HEK293 (cell line): ENCODE measurements around the gene NOS2.

ENCODE experiments used
- CTCF ChIA-PET: fragments of 350-600 bp; formaldehyde crosslinking; extraction: SDS; loops from one replicate; lab custom pipeline; 2021; ENCODE audit warnings: antibody characterized with exemption; lab: Yijun Ruan, JAX
- POLR2A ChIA-PET: fragments of 300-600 bp; formaldehyde crosslinking; extraction: SDS; loops from one replicate; lab custom pipeline; 2020; ENCODE audit warnings: antibody characterized with exemption, inconsistent platforms; lab: Yijun Ruan, JAX
- H3K27ac ChIP-seq: fragments of 200-500 bp; sonication (Bioruptor generic); 2 replicates; pipeline ENCODE4 v1.5.1; 2014; ENCODE audit warnings: low read depth, low read length, control low read depth, inconsistent platforms; ENCODE audit errors: extremely low read depth
- H3K36me3 ChIP-seq, 2 experiments: fragments of 200-500 bp in 1 of 2; sonication (Bioruptor generic) in 1 of 2; 1 replicate in 1 of 2; 2 replicates in 1 of 2; pipeline ENCODE4 v1.5.1; 2014 to 2017; ENCODE audit warnings: inconsistent platforms in 2 of 2, low read length in 2 of 2; ENCODE audit not compliant: control insufficient read depth in 2 of 2, insufficient read depth in 1 of 2
- H3K4me1 ChIP-seq: fragments of 200-500 bp; sonication (Bioruptor generic); 2 replicates; pipeline ENCODE4 v1.5.1; 2014; ENCODE audit warnings: mild to moderate bottlenecking, low read length, inconsistent platforms; ENCODE audit not compliant: control insufficient read depth, insufficient read depth
- H3K4me3 ChIP-seq: 2 replicates; pipeline ENCODE4 v1.5.1; 2011; ENCODE audit warnings: low read depth, mild to moderate bottlenecking, control low read depth, low read length, moderate library complexity
- H3K9me3 ChIP-seq: fragments of 200-500 bp; sonication (Bioruptor generic); 2 replicates; pipeline ENCODE4 v1.5.1; 2014; ENCODE audit warnings: low read depth, low read length, inconsistent platforms; ENCODE audit not compliant: control insufficient read depth, insufficient read depth
- BCL11B ChIP-seq: fragments of 450-650 bp; formaldehyde crosslinking; IDR thresholded peaks from 2 replicates; pipeline ENCODE4 v1.5.1; 2016; ENCODE audit warnings: low read depth, missing biosample characterization, missing genetic modification characterization
- EGR2 ChIP-seq: fragments of 450-650 bp; formaldehyde crosslinking; IDR thresholded peaks from 2 replicates; pipeline ENCODE4 v1.5.1; 2016; ENCODE audit warnings: low read depth, missing biosample characterization, missing genetic modification characterization
- SP2 ChIP-seq: fragments of 450-650 bp; formaldehyde crosslinking; IDR thresholded peaks from 2 replicates; pipeline ENCODE4 v1.5.1; 2016; ENCODE audit warnings: missing biosample characterization, missing genetic modification characterization
- YY1 ChIP-seq: fragments of 450-650 bp; formaldehyde crosslinking; IDR thresholded peaks from 2 replicates; pipeline ENCODE4 v1.5.1; 2018; ENCODE audit warnings: missing biosample characterization, missing genetic modification characterization
- ZBTB10 ChIP-seq: fragments of 450-650 bp; formaldehyde crosslinking; IDR thresholded peaks from 2 replicates; pipeline ENCODE4 v1.5.1; 2016; ENCODE audit warnings: missing biosample characterization, missing genetic modification characterization
- ZFHX2 ChIP-seq: fragments of 450-650 bp; formaldehyde crosslinking; conservative IDR thresholded peaks from 2 replicates; pipeline ENCODE4 v1.5.1; 2016; ENCODE audit warnings: missing biosample characterization, missing genetic modification characterization
- ZFP41 ChIP-seq: fragments of 450-650 bp; formaldehyde crosslinking; IDR thresholded peaks from 2 replicates; pipeline ENCODE4 v1.5.1; 2016; ENCODE audit warnings: missing biosample characterization, missing genetic modification characterization, borderline replicate concordance
- ZNF157 ChIP-seq: fragments of 450-650 bp; formaldehyde crosslinking; IDR thresholded peaks from 2 replicates; pipeline ENCODE4 v1.5.1; 2016; ENCODE audit warnings: missing biosample characterization, missing genetic modification characterization
- ZNF202 ChIP-seq: fragments of 450-650 bp; formaldehyde crosslinking; IDR thresholded peaks from 2 replicates; pipeline ENCODE4 v1.5.1; 2016; ENCODE audit warnings: missing biosample characterization, missing genetic modification characterization, borderline replicate concordance
- ZNF274 ChIP-seq, 2 experiments: fragments of 200-500 bp in 1 of 2; fragments of 450-650 bp in 1 of 2; sonication (Bioruptor generic) in 1 of 2; formaldehyde crosslinking in 1 of 2; IDR thresholded peaks; 2 replicates each; pipeline versions ENCODE4 v1.5.1 to v1.6.1; 2014 to 2016; ENCODE audit warnings: borderline replicate concordance in 1 of 2, inconsistent platforms in 1 of 2, low read length in 1 of 2, missing biosample characterization in 1 of 2, missing genetic modification characterization in 1 of 2
- ZNF311 ChIP-seq: fragments of 450-650 bp; formaldehyde crosslinking; IDR thresholded peaks from 2 replicates; pipeline ENCODE4 v1.5.1; 2017; ENCODE audit warnings: missing biosample characterization, missing genetic modification characterization, borderline replicate concordance
- ZNF398 ChIP-seq: fragments of 450-650 bp; formaldehyde crosslinking; IDR thresholded peaks from 2 replicates; pipeline ENCODE4 v1.5.1; 2017; ENCODE audit warnings: missing biosample characterization, missing genetic modification characterization
- ZNF529 ChIP-seq: fragments of 450-650 bp; formaldehyde crosslinking; IDR thresholded peaks from 2 replicates; pipeline ENCODE4 v1.5.1; 2017; ENCODE audit warnings: missing genetic modification characterization, missing biosample characterization; ENCODE audit not compliant: insufficient replicate concordance
- ZNF558 ChIP-seq: fragments of 450-650 bp; formaldehyde crosslinking; IDR thresholded peaks from 2 replicates; pipeline ENCODE4 v1.5.1; 2016; ENCODE audit warnings: missing biosample characterization, missing genetic modification characterization
- ZNF624 ChIP-seq: fragments of 450-650 bp; formaldehyde crosslinking; IDR thresholded peaks from 2 replicates; pipeline ENCODE4 v1.5.1; 2017; ENCODE audit warnings: missing biosample characterization, missing genetic modification characterization
- ZNF654 ChIP-seq: fragments of 450-650 bp; formaldehyde crosslinking; IDR thresholded peaks from 2 replicates; pipeline ENCODE4 v1.5.1; 2016; ENCODE audit warnings: low read depth, missing biosample characterization, missing genetic modification characterization
- ZNF776 ChIP-seq: fragments of 450-650 bp; formaldehyde crosslinking; IDR thresholded peaks from 2 replicates; pipeline ENCODE4 v1.5.0; 2017; ENCODE audit warnings: missing biosample characterization, missing genetic modification characterization, borderline replicate concordance
- ZNF791 ChIP-seq: fragments of 450-650 bp; formaldehyde crosslinking; IDR thresholded peaks from 2 replicates; pipeline ENCODE4 v1.5.1; 2016; ENCODE audit warnings: missing biosample characterization, missing genetic modification characterization
- TF ChIP-seq, protein P1 (sequence below): fragments of 450-650 bp; formaldehyde crosslinking; IDR thresholded peaks from 2 replicates; pipeline ENCODE4 v1.5.1; 2016; ENCODE audit warnings: missing biosample characterization, missing genetic modification characterization
- TF ChIP-seq, protein P2 (sequence below): fragments of 450-650 bp; formaldehyde crosslinking; IDR thresholded peaks from 2 replicates; pipeline ENCODE4 v1.5.1; 2016; ENCODE audit warnings: missing biosample characterization, missing genetic modification characterization

Gene NOS2

DNA sequence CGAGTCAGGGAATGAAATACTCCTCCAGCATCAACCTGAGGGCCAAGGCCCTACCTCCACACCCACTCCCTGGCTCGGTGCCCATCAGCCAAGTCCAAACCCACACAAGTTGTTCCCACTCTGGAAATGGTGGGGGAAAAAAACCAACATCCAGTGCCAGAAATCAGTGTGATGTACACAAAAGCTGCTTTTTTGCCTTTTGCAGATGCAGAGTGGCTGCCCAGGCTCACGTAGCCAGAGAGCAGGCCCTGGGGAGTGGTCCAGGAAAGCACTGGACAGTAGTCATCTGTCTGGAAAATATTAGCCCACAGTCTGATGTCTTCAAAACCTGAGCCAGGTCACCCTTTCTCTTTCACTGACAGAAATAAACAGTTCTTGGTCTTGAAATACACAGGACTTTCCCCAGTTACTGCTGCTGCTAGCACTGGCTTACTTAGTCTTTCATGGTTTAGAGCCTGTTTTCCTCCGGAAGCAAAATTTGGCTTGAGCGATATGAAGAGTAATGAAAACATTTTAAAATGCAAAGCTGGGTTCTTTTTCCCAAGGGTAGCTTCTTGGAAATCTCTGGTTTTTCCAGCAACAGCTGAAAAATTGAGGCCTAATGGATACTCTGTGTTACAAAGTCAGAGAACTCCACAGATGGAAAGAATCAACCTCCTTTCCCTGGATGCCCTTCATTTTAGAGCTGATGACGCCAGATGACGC, 18.2 kb upstream of the NOS2 start:
- ChIA-PET CTCF (interaction anchor here (1.1 to 2.9 kb wide), 3 partner anchors 13 to 76 kb away, joined by 3 to 10 read pairs (median 6); no protein-coding TSS in a partner anchor), POLR2A (no interaction called here)
- Histone ChIP-seq H3K9me3 (no peaks in the 10 kb centered on the region), H3K27ac (no peak overlapping the region), H3K4me1 (no peaks in the 10 kb centered on the region), H3K36me3 (no peaks in the 10 kb centered on the region), H3K4me3 (no peak overlapping the region)
- TF ChIP-seq EGR2 (tag by site-specific recombination): peak; percentile 86
- TF ChIP-seq ZNF529: no peak
- no peak for TF ChIP-seq ZNF157
- no peak for TF ChIP-seq ZNF776 (tag by site-specific recombination)
- TF ChIP-seq ZFHX2 (tag by site-specific recombination): peak; percentile 77

GRCh38 chr17:27817731-27818130, 17.4 kb upstream of the NOS2 start:
- POLR2A ChIA-PET: no interaction called here
- no peak for TF ChIP-seq ZNF791 (tag by site-specific recombination)
- TF ChIP-seq ZNF398: peak; percentile 35; the same call in 1 of the 2 replicates
- no peak overlapping the region for H3K4me3 ChIP-seq
- CTCF ChIA-PET: interaction anchor here (0.7 to 2.9 kb wide), 3 partner anchors 11 to 76 kb away, joined by 3 to 10 read pairs (median 3); no protein-coding TSS in a partner anchor
- no peak overlapping the region for H3K27ac ChIP-seq
- H3K9me3 ChIP-seq: no peaks in the 10 kb centered on the region
- H3K36me3 ChIP-seq: no peaks in the 10 kb centered on the region
- H3K4me1 ChIP-seq: no peaks in the 10 kb centered on the region

- no peak overlapping the region for H3K27ac ChIP-seq
- CTCF ChIA-PET: interaction anchor here (2.9 kb wide), 1 partner anchor 12 kb away, joined by 10 read pairs; no protein-coding TSS in a partner anchor
- H3K4me3 ChIP-seq: no peak overlapping the region
- H3K4me1 ChIP-seq: no peaks in the 10 kb centered on the region
- TF ChIP-seq ZNF274 (IDR thresholded peaks at IDR 0.05; ENCODE audit: low read length): no peak
- TF ChIP-seq ZNF274 (tag by site-specific recombination; IDR thresholded peaks at IDR 0.05; ENCODE audit: borderline replicate concordance): no peak
- no peak for TF ChIP-seq ZNF311
- TF ChIP-seq BCL11B (tag by site-specific recombination): no peak
- TF ChIP-seq ZNF202 (tag by site-specific recombination): no peak
- POLR2A ChIA-PET: no interaction called here
- H3K36me3 ChIP-seq: no peaks in the 10 kb centered on the region
- H3K9me3 ChIP-seq: no peaks in the 10 kb centered on the region
Observed at GRCh38 chr17:27816946-27817345, 16.6 kb upstream of the NOS2 start.

DNA sequence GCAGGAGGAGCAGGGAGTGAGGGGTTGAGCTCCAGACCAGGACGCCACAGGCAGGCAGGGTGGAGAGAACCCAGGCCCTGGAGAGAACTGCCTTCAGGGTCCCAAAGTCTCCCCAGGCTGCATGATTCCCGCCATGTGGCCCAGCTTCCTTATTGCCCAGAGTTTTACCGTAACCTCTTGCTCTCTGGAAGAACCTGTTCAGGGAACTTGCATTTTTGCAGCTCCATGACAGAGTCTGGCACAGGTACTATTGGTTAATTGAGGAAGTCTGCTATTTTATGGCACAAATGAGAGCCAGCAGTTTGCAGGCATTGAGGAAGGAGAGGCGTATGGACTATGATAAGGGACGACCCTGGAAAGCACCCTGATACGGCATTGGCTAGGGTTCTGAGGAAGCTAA, 11.6 kb upstream of the NOS2 start:
- POLR2A ChIA-PET: no interaction called here
- CTCF ChIA-PET: interaction anchor here (1.0 to 15.4 kb wide), 3 partner anchors 68 to 82 kb away, joined by 3 to 327 read pairs (median 5); no protein-coding TSS in a partner anchor
- no peak for TF ChIP-seq ZNF558 (tag by site-specific recombination)
- TF ChIP-seq SP2 (tag by site-specific recombination): no peak
- no peak for TF ChIP-seq ZFP41 (tag by site-specific recombination)
- TF ChIP-seq, protein P1, sequence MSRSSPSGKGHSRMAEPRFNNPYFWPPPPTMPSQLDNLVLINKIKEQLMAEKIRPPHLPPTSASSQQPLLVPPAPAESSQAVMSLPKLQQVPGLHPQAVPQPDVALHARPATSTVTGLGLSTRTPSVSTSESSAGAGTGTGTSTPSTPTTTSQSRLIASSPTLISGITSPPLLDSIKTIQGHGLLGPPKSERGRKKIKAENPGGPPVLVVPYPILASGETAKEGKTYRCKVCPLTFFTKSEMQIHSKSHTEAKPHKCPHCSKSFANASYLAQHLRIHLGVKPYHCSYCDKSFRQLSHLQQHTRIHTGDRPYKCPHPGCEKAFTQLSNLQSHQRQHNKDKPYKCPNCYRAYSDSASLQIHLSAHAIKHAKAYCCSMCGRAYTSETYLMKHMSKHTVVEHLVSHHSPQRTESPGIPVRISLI (tag by site-specific recombination): no peak
- TF ChIP-seq YY1 (tag by site-specific recombination): no peak
- no peak for TF ChIP-seq ZNF654 (tag by site-specific recombination)
- TF ChIP-seq, protein P2, sequence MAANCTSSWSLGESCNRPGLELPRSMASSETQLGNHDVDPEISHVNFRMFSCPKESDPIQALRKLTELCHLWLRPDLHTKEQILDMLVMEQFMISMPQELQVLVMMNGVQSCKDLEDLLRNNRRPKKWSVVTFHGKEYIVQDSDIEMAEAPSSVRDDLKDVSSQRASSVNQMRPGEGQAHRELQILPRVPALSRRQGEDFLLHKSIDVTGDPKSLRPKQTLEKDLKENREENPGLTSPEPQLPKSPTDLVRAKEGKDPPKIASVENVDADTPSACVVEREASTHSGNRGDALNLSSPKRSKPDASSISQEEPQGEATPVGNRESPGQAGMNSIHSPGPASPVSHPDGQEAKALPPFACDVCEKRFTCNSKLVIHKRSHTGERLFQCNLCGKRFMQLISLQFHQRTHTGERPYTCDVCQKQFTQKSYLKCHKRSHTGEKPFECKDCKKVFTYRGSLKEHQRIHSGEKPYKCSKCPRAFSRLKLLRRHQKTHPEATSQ: no peak
- no peak for TF ChIP-seq ZBTB10 (tag by site-specific recombination)
- no peak for TF ChIP-seq ZNF624 (tag by site-specific recombination)

More for the DNA sequence above, 11.6 kb upstream of the NOS2 start:
- Histone ChIP-seq H3K36me3 (no peaks in the 10 kb centered on the region), H3K27ac (no peak overlapping the region), H3K9me3 (no peaks in the 10 kb centered on the region), H3K4me1 (no peaks in the 10 kb centered on the region), H3K4me3 (no peak overlapping the region)
